H1 (cell line): ENCODE results near the gene TBC1D22B. TPM values are rescaled to one million over a fixed set of nuclear protein-coding genes. Genes with fewer than 3 reads are reported as not detected.

ENCODE experiments used
- CTCF ChIA-PET: fragments of 300-600 bp; sonication (Branson Sonifier 250); formaldehyde crosslinking; loops from one replicate; lab custom pipeline; 2021; ENCODE audit not compliant: partially characterized antibody; lab: Charles Lee
- POLR2A ChIA-PET: fragments of 300-600 bp; sonication (Branson Sonifier 250); formaldehyde crosslinking; loops from one replicate; lab custom pipeline; 2021; ENCODE audit warnings: inconsistent platforms; ENCODE audit not compliant: partially characterized antibody; lab: Charles Lee
- DNase-seq, 2 experiments: peaks; one replicate each; pipeline versions ENCODE4 v3.0.0 to v3.0.0-alpha.2; 2010 to 2022; ENCODE audit warnings: low spot score in 2 of 2, low read depth in 1 of 2, mixed read lengths in 1 of 2
- FAIRE-seq: peaks from 2 replicates; lab custom pipeline; 2011; peaks lifted over from hg19 to GRCh38; lab: Jason Lieb, UNC
- H2AFZ ChIP-seq: 2 replicates; pipeline ENCODE4 v1.8.1; 2012; ENCODE audit warnings: low read length, inconsistent platforms
- H2AK5ac ChIP-seq: 2 replicates; pipeline ENCODE4 v1.6.1; 2013; ENCODE audit warnings: low read depth, low read length
- H2BK120ac ChIP-seq: replicated peaks from 2 replicates; pipeline ENCODE3; 2013; ENCODE audit warnings: low read depth, low read length, inconsistent platforms
- H2BK12ac ChIP-seq: 2 replicates; pipeline ENCODE4 v1.6.1; 2013; ENCODE audit warnings: low read depth, low read length
- H2BK15ac ChIP-seq: 2 replicates; pipeline ENCODE4 v1.6.1; 2013; ENCODE audit warnings: low read length
- H2BK20ac ChIP-seq: 2 replicates; pipeline ENCODE4 v1.6.1; 2013; ENCODE audit warnings: low read length
- H2BK5ac ChIP-seq: 2 replicates; pipeline ENCODE4 v1.6.1; 2013; ENCODE audit warnings: low read depth, low read length
- H3K14ac ChIP-seq: 2 replicates; pipeline ENCODE4 v1.6.1; 2013; ENCODE audit warnings: inconsistent platforms; ENCODE audit not compliant: insufficient read length
- H3K18ac ChIP-seq: 2 replicates; pipeline ENCODE4 v1.6.1; 2013; ENCODE audit warnings: low read length; ENCODE audit errors: extremely low read depth
- H3K23ac ChIP-seq: 2 replicates; pipeline ENCODE4 v1.6.1; 2013; ENCODE audit warnings: inconsistent platforms; ENCODE audit not compliant: insufficient read length
- H3K23me2 ChIP-seq: 2 replicates; pipeline ENCODE4 v1.6.1; 2013; ENCODE audit warnings: low read depth, low read length
- H3K27ac ChIP-seq: 2 replicates; pipeline ENCODE4 v1.6.1; 2011; ENCODE audit warnings: low read depth, low read length, inconsistent platforms
- H3K27me3 ChIP-seq, 4 experiments: replicated peaks in 1 of 4; 1 replicate in 1 of 4; 2 replicates in 3 of 4; pipeline versions ENCODE4 v1.6.1 to v1.8.1; 2011 to 2013; ENCODE audit warnings: low read length in 3 of 4, mild to moderate bottlenecking in 3 of 4, inconsistent platforms in 2 of 4, mixed read lengths in 2 of 4, moderate library complexity in 1 of 4; ENCODE audit not compliant: control insufficient read depth in 3 of 4, insufficient read depth in 3 of 4; ENCODE audit errors: extremely low read depth in 1 of 4
- H3K36me3 ChIP-seq, 4 experiments: 2 replicates each; pipeline versions ENCODE4 v1.6.1 to v1.8.1; 2011 to 2013; ENCODE audit warnings: mild to moderate bottlenecking in 4 of 4, low read length in 3 of 4, moderate library complexity in 2 of 4, control low read depth in 1 of 4, inconsistent platforms in 1 of 4; ENCODE audit not compliant: insufficient read depth in 4 of 4, control insufficient read depth in 2 of 4
- H3K4ac ChIP-seq: replicated peaks from 2 replicates; pipeline ENCODE3; 2013; ENCODE audit warnings: low read length, low read depth, mixed read lengths, inconsistent platforms; ENCODE audit not compliant: insufficient read length
- H3K4me1 ChIP-seq, 4 experiments: replicated peaks in 1 of 4; 1 replicate in 1 of 4; 2 replicates in 3 of 4; pipeline versions ENCODE4 v1.6.1 to v1.8.1; 2011 to 2013; ENCODE audit warnings: low read length in 3 of 4, inconsistent platforms in 2 of 4, mixed read lengths in 1 of 4; ENCODE audit not compliant: insufficient read depth in 4 of 4, control insufficient read depth in 3 of 4
- H3K4me2 ChIP-seq, 2 experiments: 2 replicates each; pipeline versions ENCODE4 v1.6.1 to v1.8.1; 2011 to 2013; ENCODE audit warnings: low read depth in 2 of 2, low read length in 2 of 2, control low read depth in 1 of 2, inconsistent platforms in 1 of 2, mild to moderate bottlenecking in 1 of 2; ENCODE audit not compliant: insufficient read depth in 1 of 2
- H3K4me3 ChIP-seq, 4 experiments: fragments of 200-600, 300-600 bp in 1 of 4; sonication (generic), shearing (Covaris generic), sonication (Bioruptor Twin) in 1 of 4; 2 replicates each; pipeline versions ENCODE4 v1.5.1 to v1.8.1; 2011 to 2016; ENCODE audit warnings: low read length in 4 of 4, low read depth in 3 of 4, control low read depth in 2 of 4, inconsistent platforms in 2 of 4, mild to moderate bottlenecking in 2 of 4, mixed read lengths in 1 of 4, moderate library complexity in 1 of 4; ENCODE audit not compliant: insufficient read depth in 2 of 4; ENCODE audit errors: extremely low read depth in 1 of 4
- H3K56ac ChIP-seq: replicated peaks from 2 replicates; pipeline ENCODE3; 2013; ENCODE audit warnings: low read depth, mild to moderate bottlenecking, mixed read lengths, low read length, inconsistent platforms; ENCODE audit not compliant: insufficient read length
- H3K79me1 ChIP-seq: 2 replicates; pipeline ENCODE4 v1.6.1; 2013; ENCODE audit warnings: low read depth, low read length, control low read depth
- H3K79me2 ChIP-seq, 2 experiments: 2 replicates each; pipeline versions ENCODE4 v1.6.1 to v1.8.1; 2012 to 2013; ENCODE audit warnings: low read length in 2 of 2, mild to moderate bottlenecking in 2 of 2, inconsistent platforms in 1 of 2; ENCODE audit not compliant: insufficient read depth in 2 of 2, control insufficient read depth in 1 of 2
- H3K9ac ChIP-seq, 4 experiments: replicated peaks in 1 of 4; 1 replicate in 1 of 4; 2 replicates in 3 of 4; pipeline versions ENCODE4 v1.6.1 to v1.8.1; 2011 to 2013; ENCODE audit warnings: low read depth in 3 of 4, low read length in 3 of 4, control low read depth in 2 of 4, mild to moderate bottlenecking in 2 of 4, moderate library complexity in 2 of 4, inconsistent platforms in 1 of 4; ENCODE audit errors: extremely low read depth in 1 of 4
- H3K9me3 ChIP-seq, 2 experiments: 2 replicates each; pipeline versions ENCODE4 v1.6.1 to v1.8.1; 2012 to 2013; ENCODE audit warnings: mild to moderate bottlenecking in 2 of 2, moderate library complexity in 2 of 2, control low read depth in 1 of 2, inconsistent platforms in 1 of 2, low read depth in 1 of 2, low read length in 1 of 2, mixed read lengths in 1 of 2; ENCODE audit not compliant: insufficient read depth in 2 of 2
- H4K20me1 ChIP-seq, 2 experiments: replicated peaks in 1 of 2; 2 replicates each; pipeline versions ENCODE3 to v1.8.1; 2011 to 2013; ENCODE audit warnings: inconsistent platforms in 2 of 2, low read length in 2 of 2, mild to moderate bottlenecking in 1 of 2; ENCODE audit not compliant: insufficient read depth in 2 of 2, control insufficient read depth in 1 of 2
- H4K5ac ChIP-seq: 2 replicates; pipeline ENCODE4 v1.6.1; 2013; ENCODE audit warnings: low read length, low read depth, mixed read lengths, inconsistent platforms; ENCODE audit not compliant: insufficient read length
- H4K8ac ChIP-seq: 2 replicates; pipeline ENCODE4 v1.8.0; 2013; ENCODE audit warnings: mild to moderate bottlenecking, moderate library complexity, low read length, inconsistent platforms; ENCODE audit not compliant: insufficient read depth; ENCODE audit errors: extremely low read depth
- H4K91ac ChIP-seq: replicated peaks from 2 replicates; pipeline ENCODE3; 2013; ENCODE audit warnings: low read length, mixed read lengths, inconsistent platforms; ENCODE audit not compliant: insufficient read length
- ATF3 ChIP-seq: IDR thresholded peaks from 2 replicates; pipeline ENCODE4 v1.6.1; 2011; ENCODE audit warnings: low read depth, mild to moderate bottlenecking, low read length; ENCODE audit not compliant: insufficient read depth
- CREB1 ChIP-seq: IDR thresholded peaks from 2 replicates; pipeline ENCODE4 v1.6.1; 2012; ENCODE audit warnings: inconsistent platforms
- CTCF ChIP-seq, 3 experiments: IDR thresholded peaks; 1 replicate in 2 of 3; 2 replicates in 1 of 3; pipeline versions ENCODE4 v1.5.1 to v1.6.1; 2011; ENCODE audit warnings: low read length in 3 of 3, mild to moderate bottlenecking in 3 of 3, inconsistent platforms in 2 of 3, low read depth in 1 of 3, moderate library complexity in 1 of 3; ENCODE audit not compliant: insufficient read depth in 1 of 3; ENCODE audit errors: control extremely low read depth in 1 of 3
- RAD21 ChIP-seq, 2 experiments: IDR thresholded peaks in 1 of 2; conservative IDR thresholded peaks in 1 of 2; 2 replicates each; pipeline ENCODE4 v1.6.1; 2011; ENCODE audit warnings: low read depth in 2 of 2, low read length in 2 of 2, improper control_type of control experiment in 1 of 2, inconsistent platforms in 1 of 2, mild to moderate bottlenecking in 1 of 2, moderate library complexity in 1 of 2
- SAP30 ChIP-seq: fragments of 300-600 bp; sonication (generic); IDR thresholded peaks from 2 replicates; pipeline ENCODE4 v1.7.1; 2012; ENCODE audit warnings: low read length, moderate library complexity, mild to moderate bottlenecking, inconsistent platforms; ENCODE audit not compliant: insufficient read depth, insufficient replicate concordance
- TCF12 ChIP-seq: IDR thresholded peaks from 2 replicates; pipeline ENCODE4 v1.6.1; 2011; ENCODE audit warnings: low read depth, mild to moderate bottlenecking, low read length
- WGBS, 2 experiments: shearing (Covaris generic) in 1 of 2; methylation state at CpG; one replicate each; pipeline versions ENCODE4 v1.1.6 to v1.1.7; 2013 to 2015; ENCODE audit warnings: low lambda C conversion rate in 2 of 2, mixed read lengths in 2 of 2, inconsistent platforms in 1 of 2, low coverage in 1 of 2, missing lambda C conversion rate in 1 of 2; ENCODE audit not compliant: insufficient replicate concordance in 2 of 2, insufficient coverage in 1 of 2, insufficient read length in 1 of 2; ENCODE audit errors: extremely low coverage in 1 of 2, missing lambda C conversion rate in 1 of 2; 5-methylcytosine and 5-hydroxymethylcytosine counted together
- polyA plus RNA-seq, 7 experiments: library from polyadenylated mRNA; depleted of rRNA in 3 of 7; stranded (reverse) in 5 of 7; unstranded in 2 of 7; fragments of >200 nt in 5 of 7; fragments of 200-250 nt in 2 of 7; gene quantifications; 1 replicate in 5 of 7; 2 replicates in 1 of 7; 4 replicates in 1 of 7; pipeline versions ENCODE4 v1.2.1 to v1.2.3, GENCODE V29; 2011 to 2013; ENCODE audit warnings: missing spikeins in 2 of 7, mixed read lengths in 2 of 7
- total RNA-seq: library from RNA; stranded (reverse); fragmentation: NEBNext Ultra II Directional; extraction: Animal tissue kit (Norgen Biotek cat#: 25700); gene quantifications from 2 replicates; pipeline ENCODE4 v1.2.1, GENCODE V29; 2021
- TF ChIP-seq, protein P1 (sequence below): IDR thresholded peaks from 2 replicates; pipeline ENCODE4 v1.6.1; 2012; ENCODE audit warnings: low read length, inconsistent platforms

The TBC1D22B gene
- total and polyA plus RNA-seq, 2 of the 8 experiments (the other 6 are each of a cell fraction or from before 2014, with no cell fraction given) = 10.1 to 17.4 TPM

- Histone ChIP-seq H3K79me2 (no peaks in the 10 kb centered on the region), H3K23me2 (no peaks in the 10 kb centered on the region), H2AFZ (no peak overlapping the region), H3K14ac (no peak overlapping the region), H3K18ac (no peak overlapping the region), H3K4me3 (no peak overlapping the region), H2AK5ac (no peak overlapping the region), H3K27me3 (no peaks in the 10 kb centered on the region), H3K79me1 (no peaks in the 10 kb centered on the region; the same call in 1 of the 2 replicates), H3K23ac (no peak overlapping the region), H3K4ac (no peak overlapping the region), H3K27ac (no peak overlapping the region), H3K36me3 (peaks cover 0 to 28% (median 15%) of the 10 kb centered on the region in 4 experiments), H4K91ac (no peak overlapping the region), H3K4me1 (no peaks in the 10 kb centered on the region), H2BK12ac (no peak overlapping the region), H2BK5ac (no peak overlapping the region), H2BK120ac (no peak overlapping the region), H3K56ac (no peak overlapping the region), H2BK15ac (no peak overlapping the region), H3K9me3 (no peaks in the 10 kb centered on the region), H4K8ac (no peak overlapping the region), H3K9ac (no peak overlapping the region), H2BK20ac (no peak overlapping the region), H4K20me1 (peaks cover 0 to 1% of the 10 kb centered on the region in 2 experiments), H4K5ac (no peak overlapping the region), H3K4me2 (no peak overlapping the region)
- DNase-seq = peak; percentile 13 to 46
- POLR2A ChIA-PET = interaction anchor here (1.4 kb wide), 1 partner anchor 10 kb away, joined by 3 read pairs; no protein-coding TSS in a partner anchor
- peak; percentile 84 for FAIRE-seq
- CTCF ChIA-PET = interaction anchor here (0.6 to 3.2 kb wide), 22 partner anchors 8 to 828 kb away, joined by 3 to 43 read pairs (median 4); partner anchors contain the start of gene CMTR1
- 40% methylated on average over 2 of the region's 2 CpGs; no CpG with 5 or more reads in 1 of the 2 experiments for WGBS, 2 experiments
- TF ChIP-seq TCF12 (peak; percentile 68; the same call in 1 of the 2 replicates), ATF3 (no peak), CTCF (IDR thresholded peaks at IDR 0.05; ENCODE audit: control extremely low read depth in 1 of 3, insufficient read depth in 1 of 3, low read depth in 1 of 3, low read length in 3 of 3) (peak; percentile 60 to 78 (median 65)), SAP30 (no peak), RAD21 (IDR thresholded peaks at IDR 0.05 in 1 of 2, conservative IDR thresholded peaks at IDR 0.05 in 1 of 2; ENCODE audit: low read depth in 2 of 2, low read length in 2 of 2) (peak; percentile 67 to 77), CREB1 (0 out of 2 replicates have a peak, but pooled peaks have one; percentile 42)
- TF ChIP-seq, protein P1, sequence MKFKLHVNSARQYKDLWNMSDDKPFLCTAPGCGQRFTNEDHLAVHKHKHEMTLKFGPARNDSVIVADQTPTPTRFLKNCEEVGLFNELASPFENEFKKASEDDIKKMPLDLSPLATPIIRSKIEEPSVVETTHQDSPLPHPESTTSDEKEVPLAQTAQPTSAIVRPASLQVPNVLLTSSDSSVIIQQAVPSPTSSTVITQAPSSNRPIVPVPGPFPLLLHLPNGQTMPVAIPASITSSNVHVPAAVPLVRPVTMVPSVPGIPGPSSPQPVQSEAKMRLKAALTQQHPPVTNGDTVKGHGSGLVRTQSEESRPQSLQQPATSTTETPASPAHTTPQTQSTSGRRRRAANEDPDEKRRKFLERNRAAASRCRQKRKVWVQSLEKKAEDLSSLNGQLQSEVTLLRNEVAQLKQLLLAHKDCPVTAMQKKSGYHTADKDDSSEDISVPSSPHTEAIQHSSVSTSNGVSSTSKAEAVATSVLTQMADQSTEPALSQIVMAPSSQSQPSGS = 0 out of 2 replicates have a peak, but pooled peaks have one; percentile 40
Observed at GRCh38 chr6:37381579-37381978, 124.0 kb downstream of the TBC1D22B start.
